Measurements from ENCODE around the gene CAMK1D.

Gene CAMK1D

GRCh38 chr10:12642036-12642435 lies 292.7 kb downstream of the CAMK1D start:
- no peak for DNase-seq (ENCODE audit: extremely low read depth in 1 of 2, low read depth in 1 of 2)

- no peak for DNase-seq (ENCODE audit: extremely low read depth in 1 of 2, low read depth in 1 of 2)
Observed at GRCh38 chr10:12643279-12643678, 293.9 kb downstream of the CAMK1D start.

GRCh38 chr10:12644380-12645144 lies 295.2 kb downstream of the CAMK1D start:
- DNase-seq (ENCODE audit: extremely low read depth in 1 of 2, low read depth in 1 of 2) = no peak

GRCh38 chr10:12645449-12645848 lies 296.1 kb downstream of the CAMK1D start:
- no peak for DNase-seq (ENCODE audit: extremely low read depth in 1 of 2, low read depth in 1 of 2)

- DNase-seq (ENCODE audit: extremely low read depth in 1 of 2, low read depth in 1 of 2) = no peak
Observed at GRCh38 chr10:12649012-12649584, 299.8 kb downstream of the CAMK1D start.

GRCh38 chr10:12650122-12650521 lies 300.8 kb downstream of the CAMK1D start:
- DNase-seq (ENCODE audit: extremely low read depth in 1 of 2, low read depth in 1 of 2) = no peak

GRCh38 chr10:12650538-12651298 lies 301.4 kb downstream of the CAMK1D start:
- no peak for DNase-seq (ENCODE audit: extremely low read depth in 1 of 2, low read depth in 1 of 2)

- DNase-seq (ENCODE audit: extremely low read depth in 1 of 2, low read depth in 1 of 2) = no peak
Observed at GRCh38 chr10:12655940-12656339, 306.6 kb downstream of the CAMK1D start.

- DNase-seq (ENCODE audit: extremely low read depth in 1 of 2, low read depth in 1 of 2) = no peak
Observed at GRCh38 chr10:12656518-12657142, 307.3 kb downstream of the CAMK1D start.

- DNase-seq (ENCODE audit: extremely low read depth in 1 of 2, low read depth in 1 of 2) = no peak
Observed at GRCh38 chr10:12657489-12657888, 308.1 kb downstream of the CAMK1D start.

GRCh38 chr10:12658526-12658925 lies 309.2 kb downstream of the CAMK1D start:
- DNase-seq (ENCODE audit: extremely low read depth in 1 of 2, low read depth in 1 of 2) = no peak

- DNase-seq (ENCODE audit: extremely low read depth in 1 of 2, low read depth in 1 of 2) = no peak
Observed at GRCh38 chr10:12659706-12660105, 310.4 kb downstream of the CAMK1D start.

- no peak for DNase-seq (ENCODE audit: extremely low read depth in 1 of 2, low read depth in 1 of 2)
Observed at GRCh38 chr10:12660812-12661211, 311.5 kb downstream of the CAMK1D start.

GRCh38 chr10:12661671-12662070 lies 312.3 kb downstream of the CAMK1D start:
- no peak for DNase-seq (ENCODE audit: extremely low read depth in 1 of 2, low read depth in 1 of 2)

GRCh38 chr10:12663863-12664262 lies 314.5 kb downstream of the CAMK1D start:
- DNase-seq (ENCODE audit: extremely low read depth in 1 of 2, low read depth in 1 of 2) = no peak

GRCh38 chr10:12665501-12665900 lies 316.2 kb downstream of the CAMK1D start:
- no peak for DNase-seq (ENCODE audit: extremely low read depth in 1 of 2, low read depth in 1 of 2)

- no peak for DNase-seq (ENCODE audit: extremely low read depth in 1 of 2, low read depth in 1 of 2)
Observed at GRCh38 chr10:12667052-12667451, 317.7 kb downstream of the CAMK1D start.

- DNase-seq (ENCODE audit: extremely low read depth in 1 of 2, low read depth in 1 of 2) = no peak
Observed at GRCh38 chr10:12668634-12669033, 319.3 kb downstream of the CAMK1D start.

GRCh38 chr10:12670004-12670403 lies 320.7 kb downstream of the CAMK1D start:
- no peak for DNase-seq (ENCODE audit: extremely low read depth in 1 of 2, low read depth in 1 of 2)

GRCh38 chr10:12675186-12675585 lies 325.8 kb downstream of the CAMK1D start:
- no peak for DNase-seq (ENCODE audit: extremely low read depth in 1 of 2, low read depth in 1 of 2)

GRCh38 chr10:12679636-12680035 lies 330.3 kb downstream of the CAMK1D start:
- no peak for DNase-seq (ENCODE audit: extremely low read depth in 1 of 2, low read depth in 1 of 2)
